Measurements from ENCODE around the gene PDS5B.

DNA sequence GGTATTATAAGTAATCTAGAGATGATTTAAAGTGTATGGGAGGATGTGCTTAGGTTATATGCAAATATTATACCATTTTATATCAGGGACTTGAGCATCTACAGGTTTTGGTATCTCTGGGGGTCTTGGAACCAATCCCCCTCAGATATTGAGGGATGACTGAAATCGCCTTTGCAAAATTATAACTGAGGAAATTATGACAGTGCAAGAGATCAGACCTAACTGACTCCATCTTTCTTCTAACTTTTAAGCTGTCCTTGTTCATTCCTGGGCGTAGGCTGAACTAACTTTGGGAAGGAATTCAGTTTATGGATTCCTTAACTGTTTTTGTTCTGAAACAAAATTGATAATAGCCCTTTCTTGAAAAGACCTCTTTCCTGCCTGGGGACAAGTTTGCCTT is 239.2 kb downstream of the PDS5B start:
- TF ChIP-seq, protein P1, sequence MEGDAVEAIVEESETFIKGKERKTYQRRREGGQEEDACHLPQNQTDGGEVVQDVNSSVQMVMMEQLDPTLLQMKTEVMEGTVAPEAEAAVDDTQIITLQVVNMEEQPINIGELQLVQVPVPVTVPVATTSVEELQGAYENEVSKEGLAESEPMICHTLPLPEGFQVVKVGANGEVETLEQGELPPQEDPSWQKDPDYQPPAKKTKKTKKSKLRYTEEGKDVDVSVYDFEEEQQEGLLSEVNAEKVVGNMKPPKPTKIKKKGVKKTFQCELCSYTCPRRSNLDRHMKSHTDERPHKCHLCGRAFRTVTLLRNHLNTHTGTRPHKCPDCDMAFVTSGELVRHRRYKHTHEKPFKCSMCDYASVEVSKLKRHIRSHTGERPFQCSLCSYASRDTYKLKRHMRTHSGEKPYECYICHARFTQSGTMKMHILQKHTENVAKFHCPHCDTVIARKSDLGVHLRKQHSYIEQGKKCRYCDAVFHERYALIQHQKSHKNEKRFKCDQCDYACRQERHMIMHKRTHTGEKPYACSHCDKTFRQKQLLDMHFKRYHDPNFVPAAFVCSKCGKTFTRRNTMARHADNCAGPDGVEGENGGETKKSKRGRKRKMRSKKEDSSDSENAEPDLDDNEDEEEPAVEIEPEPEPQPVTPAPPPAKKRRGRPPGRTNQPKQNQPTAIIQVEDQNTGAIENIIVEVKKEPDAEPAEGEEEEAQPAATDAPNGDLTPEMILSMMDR (IDR thresholded peaks at IDR 0.05): no peak
- TF ChIP-seq POLR2AphosphoS5 (IDR thresholded peaks at IDR 0.05): no peak

All from gastroesophageal sphincter (tissue), 3 donors.